GM20431 (cell line): ENCODE measurements around the gene KRT77.
"Not testable (repeated sequence)": the region's sequence is repeated elsewhere in the genome, so short reads cannot be mapped to it uniquely, and the experiment has no call there.

ENCODE experiments used
- in situ Hi-C: fragments of 300-500 bp; cut with MseI, MboI; formaldehyde crosslinking; loops from one replicate; pipeline ENCODE4 v1.15.0; 2020; ENCODE audit warnings: low sequenced_read_pairs; ENCODE audit not compliant: unreplicated experiment

The KRT77 gene

GRCh38 chr12:52726451-52726850 lies 23.1 kb upstream of the KRT77 start:
- in situ Hi-C loops = no loop called here

- in situ Hi-C loops = no loop called here
These were observed 21.1 kb upstream of the KRT77 start for GRCh38 chr12:52724384-52724783.

- in situ Hi-C loops = no loop called here
These were observed 19.4 kb upstream of the KRT77 start for GRCh38 chr12:52722680-52723079.

DNA sequence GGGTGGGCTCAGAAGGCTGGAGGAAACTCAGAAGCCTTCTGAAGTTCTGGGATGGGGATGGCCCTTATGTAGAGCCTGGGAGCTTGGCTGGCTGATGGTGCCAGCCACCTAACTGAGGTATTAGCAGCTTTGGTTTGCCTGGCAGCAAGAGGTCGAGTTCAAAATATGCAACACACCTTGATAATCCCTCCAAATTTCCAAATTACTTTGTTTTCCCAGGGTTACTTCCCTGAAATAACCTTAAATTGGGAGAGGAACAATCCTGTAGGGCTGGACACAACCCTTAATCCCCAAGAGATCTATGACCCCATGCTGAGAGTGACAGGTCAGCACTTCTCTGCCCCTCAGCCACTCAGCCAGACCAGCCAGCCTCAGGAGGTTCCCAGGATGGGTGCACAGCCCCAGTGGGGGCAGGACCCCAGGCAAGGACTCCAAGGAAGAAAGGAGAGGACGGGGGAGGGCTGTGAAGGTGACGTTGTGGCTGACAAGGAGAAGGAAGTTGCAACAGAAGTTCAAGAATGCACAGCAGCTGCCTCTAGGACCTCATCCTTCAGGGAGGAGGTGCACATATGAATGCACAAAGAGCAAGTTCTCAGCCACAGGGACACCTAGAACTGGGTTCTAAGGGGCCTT lies 18.6 kb upstream of the KRT77 start:
- in situ Hi-C loops = no loop called here

DNA sequence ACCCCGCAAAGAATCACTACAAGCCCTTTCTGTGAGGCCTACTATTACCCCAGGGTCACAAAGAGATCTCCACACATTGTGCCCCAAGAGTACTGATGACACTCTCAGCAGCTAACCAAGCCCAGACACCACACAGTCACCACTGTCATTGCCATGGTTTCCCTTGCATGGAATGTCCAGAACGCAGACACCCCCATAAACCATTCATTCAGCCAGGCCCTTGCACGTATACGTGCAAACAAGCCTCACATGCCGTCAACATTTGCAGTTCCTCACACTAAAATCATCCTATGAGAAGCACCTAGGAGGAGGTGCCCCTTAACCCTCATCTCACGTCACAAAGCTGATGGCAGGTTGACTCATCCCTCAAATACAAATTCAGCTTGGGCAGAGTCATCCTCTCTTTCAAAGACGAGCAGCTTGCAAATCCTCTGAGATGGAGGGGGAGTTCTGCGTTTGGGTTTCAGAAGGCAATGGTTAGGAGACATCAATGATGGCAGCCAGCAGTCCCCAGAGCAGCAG lies 17.1 kb upstream of the KRT77 start:
- in situ Hi-C loops = no loop called here

- in situ Hi-C loops = no loop called here
These were observed 12.7 kb upstream of the KRT77 start for GRCh38 chr12:52716061-52716460.

DNA sequence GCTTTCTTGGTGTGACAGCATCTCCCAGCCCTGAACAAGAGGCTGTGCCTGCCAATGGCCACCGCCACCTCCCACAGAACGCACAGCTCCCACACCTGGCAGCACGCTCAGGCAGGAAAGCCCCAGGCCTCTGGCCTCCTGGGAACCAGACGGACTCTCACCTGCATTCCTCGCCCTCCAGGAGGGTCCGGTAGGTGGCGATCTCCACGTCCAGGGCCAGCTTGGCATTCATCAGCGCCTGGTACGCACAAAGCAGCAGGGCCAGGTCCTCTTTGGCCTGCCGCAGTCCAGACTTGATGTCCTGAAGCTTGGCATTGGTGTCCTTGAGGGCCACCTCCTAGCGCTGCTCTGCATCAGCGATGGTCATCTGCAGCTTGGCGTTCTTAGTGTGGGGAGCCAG lies 12.1 kb upstream of the KRT77 start:
- in situ Hi-C loops = no loop called here

DNA sequence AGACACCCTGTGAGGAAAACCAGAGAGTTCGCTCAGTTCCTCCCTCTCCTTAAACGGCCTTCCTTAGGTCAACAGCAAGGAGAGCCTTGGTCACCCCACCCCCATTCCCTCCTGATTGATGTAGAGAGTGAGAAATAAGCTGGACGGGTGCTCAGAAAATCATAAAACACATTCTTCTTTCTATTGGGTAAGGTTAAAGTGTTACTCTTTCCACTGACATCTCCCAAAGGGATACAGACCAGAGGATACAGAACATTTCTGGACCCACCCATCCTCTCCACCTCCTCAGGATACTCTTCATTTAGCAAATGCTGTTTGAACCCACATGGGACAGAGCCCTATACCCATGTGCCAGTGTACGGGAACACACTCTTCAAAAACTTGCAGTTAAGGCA lies 11.6 kb upstream of the KRT77 start:
- in situ Hi-C loops = no loop called here

GRCh38 chr12:52713960-52714886 lies 10.9 kb upstream of the KRT77 start:
- in situ Hi-C loops = no loop called here

GRCh38 chr12:52712122-52712521 lies 8.8 kb upstream of the KRT77 start:
- in situ Hi-C loops = not testable (repeated sequence)

DNA sequence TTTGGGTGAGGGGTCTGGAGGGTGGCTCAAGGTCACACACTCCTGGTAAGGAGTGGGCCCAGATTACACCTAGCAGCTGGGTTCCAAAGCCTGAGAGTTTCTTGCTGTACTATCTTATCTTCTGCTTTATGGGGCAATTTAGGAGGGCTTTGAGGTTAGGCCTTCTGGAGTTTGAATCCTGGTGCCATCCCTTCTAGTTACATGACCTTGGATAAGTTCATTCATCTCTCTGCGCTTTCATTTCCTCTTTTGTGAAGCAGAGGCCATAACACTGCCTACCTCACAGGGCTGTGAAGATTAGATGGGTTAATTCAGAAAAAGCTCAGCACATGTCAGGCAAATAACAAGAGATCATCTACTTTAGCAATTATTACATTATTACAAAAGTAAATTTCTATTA lies 7.4 kb upstream of the KRT77 start:
- in situ Hi-C loops = no loop called here

DNA sequence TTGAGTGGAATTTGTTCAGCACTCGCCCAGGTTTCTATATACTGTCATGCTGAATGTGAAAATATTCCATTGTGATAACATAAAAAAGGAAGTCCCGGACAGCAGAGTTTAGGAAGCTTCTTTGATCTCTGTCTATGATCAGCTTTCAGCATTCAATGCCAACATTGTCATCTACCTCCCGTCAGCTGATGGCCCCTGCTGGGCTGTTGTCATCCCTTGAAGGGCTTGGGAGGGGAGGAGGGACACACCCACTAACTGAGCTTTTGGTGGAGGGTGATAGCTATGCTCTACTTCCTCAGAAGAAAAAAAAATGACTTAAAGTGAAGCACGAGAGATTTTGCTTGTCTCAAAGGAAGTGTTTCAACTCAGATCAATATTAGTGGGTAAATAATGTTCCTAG lies 4.7 kb upstream of the KRT77 start:
- in situ Hi-C loops = no loop called here

GRCh38 chr12:52704464-52704863 lies 1.1 kb upstream of the KRT77 start:
- in situ Hi-C loops = no loop called here

DNA sequence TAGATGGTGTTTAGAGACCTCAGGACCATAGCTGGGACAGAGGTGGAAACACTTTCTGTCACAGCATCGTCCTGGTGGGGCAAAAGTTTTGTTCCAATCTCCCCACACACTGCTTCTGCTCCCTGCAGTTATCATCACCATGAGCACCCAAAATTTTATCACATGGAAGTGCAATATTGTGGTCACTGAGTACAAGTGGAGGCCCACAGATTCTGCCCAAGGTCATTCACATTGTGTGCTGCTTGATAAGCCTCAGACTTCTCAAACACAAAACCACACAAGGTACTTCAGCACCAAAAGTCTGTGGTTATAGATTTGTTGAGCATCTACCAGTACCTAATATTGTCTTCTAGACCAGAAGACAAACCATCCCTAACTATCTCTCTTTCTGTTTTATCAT lies 554 bp upstream of the KRT77 start:
- in situ Hi-C loops = no loop called here

DNA sequence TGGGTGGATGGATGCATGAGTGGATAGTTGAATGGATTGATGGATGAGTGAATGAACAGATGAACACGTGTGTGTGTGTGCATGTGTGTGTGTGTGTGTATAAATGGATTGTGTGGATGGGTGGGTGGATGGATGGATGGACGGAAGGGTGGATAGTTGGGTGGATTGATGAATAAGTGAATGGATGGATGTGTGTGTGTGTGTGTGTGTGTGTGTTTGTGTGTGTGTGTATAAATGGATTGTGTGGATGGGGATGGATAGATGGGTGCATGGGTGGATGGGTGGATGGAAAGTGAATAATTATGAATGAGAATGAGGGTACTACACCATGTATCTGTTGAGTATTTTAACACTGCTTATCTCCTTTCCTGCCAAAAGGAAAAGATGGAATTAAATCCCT lies 986 bp downstream of the KRT77 start:
- in situ Hi-C loops = no loop called here

DNA sequence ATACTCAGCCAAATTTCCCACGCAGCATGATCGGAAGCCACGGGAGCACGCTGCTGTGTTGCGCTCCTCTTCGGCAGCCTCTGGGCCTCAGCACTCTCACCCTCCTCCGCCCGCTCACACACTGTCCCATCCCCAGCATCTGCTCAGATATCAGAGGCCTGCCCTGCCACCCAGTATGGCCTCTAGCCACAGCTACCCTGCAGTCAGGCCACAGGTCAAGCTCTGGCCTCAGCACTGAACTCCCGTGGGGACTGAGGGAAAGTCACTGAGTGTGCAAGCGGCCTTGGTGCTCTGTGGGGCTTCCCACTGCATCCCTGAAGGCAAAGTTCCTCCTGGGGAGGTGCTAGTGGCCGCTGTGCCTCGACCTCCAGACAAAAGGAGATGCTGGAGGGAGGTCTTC lies 2.0 kb downstream of the KRT77 start:
- in situ Hi-C loops = no loop called here

GRCh38 chr12:52699960-52700359 lies 3.4 kb downstream of the KRT77 start:
- in situ Hi-C loops = no loop called here

- in situ Hi-C loops = no loop called here
These were observed 4.0 kb downstream of the KRT77 start for GRCh38 chr12:52699373-52699772.

DNA sequence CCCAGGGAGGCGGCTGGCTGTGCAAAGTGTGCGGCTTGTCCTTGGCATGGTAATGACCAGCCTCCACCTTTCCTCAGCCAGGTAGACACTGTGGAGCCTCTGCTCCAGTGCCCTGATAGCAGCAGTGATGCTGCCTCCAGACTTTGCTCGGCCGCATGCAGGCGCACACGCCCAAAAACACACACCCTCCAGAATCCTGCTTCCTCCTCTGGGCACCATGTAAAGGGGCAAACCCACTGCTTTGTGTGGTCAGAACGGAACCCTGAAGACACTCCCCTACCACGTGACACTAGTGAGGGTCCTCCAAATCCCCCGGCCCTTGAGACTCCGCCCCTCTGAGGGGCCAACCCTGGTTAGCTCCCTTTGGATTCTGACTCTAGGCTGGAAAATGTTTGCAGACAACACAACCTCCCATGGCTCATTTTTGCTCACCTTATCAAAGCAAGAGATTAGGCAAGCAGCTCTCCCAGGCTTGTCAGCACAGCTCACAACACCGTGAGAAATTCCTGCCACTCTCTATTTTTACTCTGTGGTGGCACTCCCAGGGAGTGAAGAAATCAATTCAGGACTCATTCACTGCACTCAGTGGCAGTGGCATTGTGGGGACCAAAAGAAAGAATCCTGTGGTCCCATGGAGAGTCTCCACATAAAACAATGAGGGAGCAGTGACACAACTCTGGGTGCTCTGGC lies 4.5 kb downstream of the KRT77 start:
- in situ Hi-C loops = no loop called here

DNA sequence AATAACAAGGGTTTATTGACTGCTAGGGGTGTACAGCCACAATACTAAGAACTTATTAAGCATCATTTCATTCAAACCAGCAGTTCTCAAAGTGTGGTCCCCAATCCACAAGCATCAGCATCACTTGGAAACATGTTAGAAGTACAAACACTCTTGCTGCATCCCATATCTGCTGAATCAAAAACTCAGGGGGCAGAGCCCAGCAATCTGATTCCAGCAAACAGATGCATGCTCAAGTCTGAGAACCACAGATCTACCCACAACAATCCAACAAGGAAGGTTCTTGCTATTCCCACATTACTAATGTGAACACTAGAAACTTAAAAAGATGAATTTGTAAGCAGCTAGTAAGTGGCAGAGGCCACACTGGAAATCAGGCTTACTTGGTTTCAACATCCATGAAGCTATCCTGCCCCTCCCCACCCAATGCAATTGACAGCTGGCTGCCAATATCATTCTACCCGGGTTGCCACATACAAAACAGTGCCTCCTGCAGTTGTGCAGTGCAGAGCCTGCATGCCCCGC lies 6.2 kb downstream of the KRT77 start:
- in situ Hi-C loops = no loop called here

DNA sequence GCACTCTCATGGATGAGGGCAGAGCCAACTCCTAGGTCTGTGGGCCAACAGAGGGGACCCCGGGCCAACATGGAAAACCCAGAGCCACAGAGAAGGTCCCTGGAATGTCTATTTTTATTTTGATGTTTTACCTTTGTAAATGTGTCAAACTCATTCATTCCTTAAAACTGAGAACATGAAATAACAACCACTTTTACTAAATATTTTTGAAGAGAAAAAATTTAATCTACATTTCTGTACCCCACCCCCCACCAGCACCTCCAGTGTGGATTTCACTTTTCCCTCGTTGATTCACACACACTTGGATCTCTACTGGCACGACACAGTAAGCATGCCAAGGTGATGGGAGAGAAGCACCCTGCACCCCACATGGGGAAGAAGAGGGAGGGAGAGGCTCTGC lies 6.7 kb downstream of the KRT77 start:
- in situ Hi-C loops = no loop called here
